NCI-H128 (cell line): ENCODE measurements around the gene JAKMIP3.
"Not testable (repeated sequence)": the region's sequence is repeated elsewhere in the genome, so short reads cannot be mapped to it uniquely, and the experiment has no call there.

Experiments used
- DNase-seq: peaks from one replicate; lab custom pipeline; 2025; ENCODE audit not compliant: unreplicated experiment; lab: John Stamatoyannopoulos, UW

JAKMIP3 gene

GRCh38 chr10:132064082-132064755 is 1.5 kb upstream of the JAKMIP3 start:
- no peak for DNase-seq

GRCh38 chr10:132064771-132065437 is 842 bp upstream of the JAKMIP3 start:
- no peak for DNase-seq

- DNase-seq, result no peak
Measured at GRCh38 chr10:132066186-132066585, 440 bp downstream of the JAKMIP3 start.

GRCh38 chr10:132066812-132067211 is 1.1 kb downstream of the JAKMIP3 start:
- DNase-seq, result no peak

GRCh38 chr10:132068431-132069121 is 2.8 kb downstream of the JAKMIP3 start:
- no peak for DNase-seq

GRCh38 chr10:132069122-132069848 is 3.5 kb downstream of the JAKMIP3 start:
- DNase-seq, result no peak

- no peak for DNase-seq
Measured at GRCh38 chr10:132069849-132070182, 4.1 kb downstream of the JAKMIP3 start.

GRCh38 chr10:132070724-132071123 is 5.0 kb downstream of the JAKMIP3 start:
- DNase-seq, result no peak

- no peak for DNase-seq
Measured at GRCh38 chr10:132071667-132072066, 5.9 kb downstream of the JAKMIP3 start.

- no peak for DNase-seq
Measured at GRCh38 chr10:132075909-132076577, 10.3 kb downstream of the JAKMIP3 start.

- DNase-seq, result no peak
Measured at GRCh38 chr10:132076578-132077081, 10.9 kb downstream of the JAKMIP3 start.

GRCh38 chr10:132077091-132077490 is 11.3 kb downstream of the JAKMIP3 start:
- no peak for DNase-seq

- no peak for DNase-seq
Measured at GRCh38 chr10:132078746-132079345, 13.1 kb downstream of the JAKMIP3 start.

GRCh38 chr10:132084384-132084783 is 18.6 kb downstream of the JAKMIP3 start:
- DNase-seq, result not testable (repeated sequence)

GRCh38 chr10:132093236-132093635 is 27.5 kb downstream of the JAKMIP3 start:
- DNase-seq, result not testable (repeated sequence)

- no peak for DNase-seq
Measured at GRCh38 chr10:132094581-132095234, 29.0 kb downstream of the JAKMIP3 start.

- DNase-seq, result no peak
Measured at GRCh38 chr10:132095403-132096113, 29.8 kb downstream of the JAKMIP3 start.

- no peak for DNase-seq
Measured at GRCh38 chr10:132096223-132096622, 30.5 kb downstream of the JAKMIP3 start.

GRCh38 chr10:132096863-132097478 is 31.2 kb downstream of the JAKMIP3 start:
- no peak for DNase-seq
